GM21576 (cell line): ENCODE data around the gene STAB1.

ENCODE experiments used
- ATAC-seq: cut with Tn5 transposase; IDR thresholded peaks from one replicate; pipeline ENCODE4 v1.9.1; 2021; ENCODE audit warnings: mild to moderate bottlenecking, moderate library complexity; ENCODE audit not compliant: unreplicated experiment

STAB1 gene

DNA sequence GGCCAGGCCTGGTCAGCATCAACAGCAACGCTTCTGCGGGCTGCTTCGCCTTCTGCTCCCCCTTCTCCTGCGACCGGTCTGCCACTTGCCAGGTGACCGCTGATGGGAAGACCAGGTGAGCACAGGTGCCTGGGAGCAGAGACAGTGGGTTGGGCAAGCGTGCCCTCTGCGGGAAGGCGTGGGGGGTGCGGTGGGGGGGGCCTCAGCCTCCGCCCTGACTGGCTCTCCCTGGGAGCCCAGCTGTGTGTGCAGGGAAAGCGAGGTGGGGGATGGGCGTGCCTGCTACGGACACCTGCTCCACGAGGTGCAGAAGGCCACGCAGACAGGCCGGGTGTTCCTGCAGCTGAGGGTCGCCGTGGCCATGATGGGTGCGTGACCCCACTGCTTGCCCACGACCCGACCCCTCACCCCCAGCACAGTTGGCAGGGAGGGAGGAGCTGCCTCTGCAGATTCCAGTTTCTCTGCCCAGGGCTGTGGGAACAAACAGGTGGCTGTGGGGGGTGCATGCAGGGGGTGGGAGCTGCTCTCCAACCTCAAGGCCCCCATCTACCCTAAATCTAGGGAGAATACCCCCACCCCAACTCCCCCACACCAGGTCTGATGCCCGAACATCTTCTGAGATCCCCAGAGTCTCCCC, 8.8 kb downstream of the STAB1 start:
- ATAC-seq: no peak

DNA sequence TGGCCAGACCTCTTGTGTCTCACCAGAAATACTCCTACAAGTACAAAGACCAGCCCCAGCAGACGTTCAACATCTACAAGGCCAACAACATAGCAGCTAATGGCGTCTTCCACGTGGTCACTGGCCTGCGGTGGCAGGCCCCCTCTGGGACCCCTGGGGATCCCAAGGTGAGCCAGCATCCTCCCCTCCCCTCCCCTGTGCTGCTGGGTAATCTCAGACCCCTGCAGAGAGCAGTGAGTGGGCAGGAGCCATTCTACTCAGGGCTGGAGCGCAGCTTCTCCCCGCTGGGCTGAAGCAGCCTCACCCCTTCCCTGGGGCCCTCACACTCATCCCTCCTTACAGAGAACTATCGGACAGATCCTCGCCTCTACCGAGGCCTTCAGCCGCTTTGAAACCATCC, 9.8 kb downstream of the STAB1 start:
- ATAC-seq: no peak

- no peak for ATAC-seq
Measured at GRCh38 chr3:52506266-52506966, 11.3 kb downstream of the STAB1 start.

DNA sequence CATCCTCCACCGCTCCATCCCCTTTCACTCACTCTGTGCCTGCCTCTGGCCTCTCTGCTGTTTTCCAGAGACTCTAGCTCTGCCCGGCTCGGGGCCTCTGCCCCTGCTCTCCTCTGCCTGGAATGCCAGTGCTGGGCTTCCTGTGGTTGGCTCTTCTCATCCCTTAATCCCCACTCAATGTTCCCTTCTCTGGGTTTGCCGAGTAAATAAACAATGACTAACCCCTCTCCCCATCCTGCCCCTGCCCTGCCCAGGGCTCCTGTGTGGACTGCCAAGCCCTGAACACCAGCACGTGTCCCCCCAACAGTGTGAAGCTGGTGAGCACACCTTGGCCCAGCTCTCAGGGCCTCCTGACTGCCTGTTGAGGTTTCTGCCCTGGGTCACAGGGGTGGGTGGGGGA, 12.2 kb downstream of the STAB1 start:
- ATAC-seq: no peak

- ATAC-seq: no peak
Measured at GRCh38 chr3:52509753-52510328, 14.7 kb downstream of the STAB1 start.

GRCh38 chr3:52511509-52511908, 16.4 kb downstream of the STAB1 start:
- no peak for ATAC-seq

DNA sequence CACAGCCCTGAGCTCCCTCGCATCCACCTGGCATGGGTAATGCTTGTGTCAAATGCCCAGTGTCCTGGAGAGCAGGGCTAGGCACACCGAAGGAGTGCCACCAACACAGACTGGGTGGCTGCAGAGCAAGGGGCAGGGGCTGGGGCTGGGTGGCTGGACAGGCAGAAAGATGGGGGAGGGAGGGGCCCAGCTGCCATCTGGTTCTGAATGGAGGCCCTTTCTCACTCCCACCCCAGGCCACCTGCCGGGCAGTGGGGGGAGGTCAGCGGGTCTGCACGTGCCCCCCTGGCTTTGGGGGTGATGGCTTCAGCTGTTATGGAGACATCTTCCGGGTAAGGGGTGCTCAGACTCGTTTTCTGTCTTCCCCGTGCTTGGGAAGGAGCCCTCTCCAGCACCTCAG, 17.0 kb downstream of the STAB1 start:
- no peak for ATAC-seq

DNA sequence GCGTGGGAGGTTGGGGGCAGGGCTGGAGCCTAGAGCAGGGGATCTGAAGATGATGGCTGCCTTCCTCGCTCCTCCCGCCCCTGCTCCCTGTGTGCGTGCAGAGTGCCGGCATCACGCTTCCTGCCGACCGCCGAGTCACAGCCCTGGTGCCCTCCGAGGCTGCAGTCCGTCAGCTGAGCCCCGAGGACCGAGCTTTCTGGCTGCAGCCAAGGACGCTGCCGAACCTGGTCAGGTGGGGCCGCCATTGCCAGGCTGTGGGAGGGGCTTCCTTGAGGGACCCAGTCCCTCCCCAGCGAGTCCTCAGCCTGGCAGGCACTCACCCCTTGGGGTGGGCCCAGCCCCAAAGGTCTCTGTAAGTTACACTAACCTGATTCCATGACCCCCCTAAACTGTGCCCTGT, 17.6 kb downstream of the STAB1 start:
- ATAC-seq: no peak

GRCh38 chr3:52513281-52513680, 18.1 kb downstream of the STAB1 start:
- ATAC-seq: no peak

DNA sequence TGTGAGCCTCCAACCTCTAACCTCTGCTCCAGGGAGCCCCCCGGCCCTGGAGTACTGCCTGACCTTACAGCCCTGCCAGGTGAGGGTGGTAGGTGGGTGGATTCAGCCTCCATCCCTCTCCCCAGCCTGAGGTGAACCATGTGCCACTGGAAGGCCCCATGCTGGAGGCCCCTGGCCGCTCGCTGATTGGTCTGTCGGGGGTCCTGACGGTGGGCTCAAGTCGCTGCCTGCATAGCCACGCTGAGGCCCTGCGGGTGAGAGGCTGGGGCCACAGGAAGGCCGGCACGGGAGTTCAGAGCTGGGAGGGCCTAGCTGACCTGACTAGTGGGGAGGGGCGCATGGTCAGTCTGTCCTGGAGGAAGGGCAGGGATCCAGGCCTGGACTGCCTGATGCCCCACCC, 19.4 kb downstream of the STAB1 start:
- ATAC-seq: no peak

DNA sequence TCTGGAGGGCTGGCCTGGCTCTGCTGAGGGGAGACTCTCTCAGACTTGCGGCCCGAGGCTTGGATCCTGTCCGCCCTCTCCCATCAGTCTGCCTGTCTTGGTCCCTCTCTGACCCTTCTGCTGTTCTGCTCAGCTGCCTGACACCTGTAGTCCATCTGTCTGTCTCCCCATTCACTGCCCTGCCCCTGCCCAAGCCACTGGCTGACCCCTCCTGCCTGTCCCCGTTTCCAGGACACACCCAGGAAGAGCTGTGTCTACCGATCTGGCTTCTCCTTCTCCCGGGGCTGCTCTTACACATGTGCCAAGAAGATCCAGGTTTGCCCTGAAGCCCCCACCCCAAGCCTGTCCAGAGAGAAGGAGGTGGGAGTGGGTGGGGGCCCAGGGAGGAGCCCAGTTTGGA, 20.1 kb downstream of the STAB1 start:
- no peak for ATAC-seq

- no peak for ATAC-seq
Measured at GRCh38 chr3:52516509-52517195, 21.5 kb downstream of the STAB1 start.

DNA sequence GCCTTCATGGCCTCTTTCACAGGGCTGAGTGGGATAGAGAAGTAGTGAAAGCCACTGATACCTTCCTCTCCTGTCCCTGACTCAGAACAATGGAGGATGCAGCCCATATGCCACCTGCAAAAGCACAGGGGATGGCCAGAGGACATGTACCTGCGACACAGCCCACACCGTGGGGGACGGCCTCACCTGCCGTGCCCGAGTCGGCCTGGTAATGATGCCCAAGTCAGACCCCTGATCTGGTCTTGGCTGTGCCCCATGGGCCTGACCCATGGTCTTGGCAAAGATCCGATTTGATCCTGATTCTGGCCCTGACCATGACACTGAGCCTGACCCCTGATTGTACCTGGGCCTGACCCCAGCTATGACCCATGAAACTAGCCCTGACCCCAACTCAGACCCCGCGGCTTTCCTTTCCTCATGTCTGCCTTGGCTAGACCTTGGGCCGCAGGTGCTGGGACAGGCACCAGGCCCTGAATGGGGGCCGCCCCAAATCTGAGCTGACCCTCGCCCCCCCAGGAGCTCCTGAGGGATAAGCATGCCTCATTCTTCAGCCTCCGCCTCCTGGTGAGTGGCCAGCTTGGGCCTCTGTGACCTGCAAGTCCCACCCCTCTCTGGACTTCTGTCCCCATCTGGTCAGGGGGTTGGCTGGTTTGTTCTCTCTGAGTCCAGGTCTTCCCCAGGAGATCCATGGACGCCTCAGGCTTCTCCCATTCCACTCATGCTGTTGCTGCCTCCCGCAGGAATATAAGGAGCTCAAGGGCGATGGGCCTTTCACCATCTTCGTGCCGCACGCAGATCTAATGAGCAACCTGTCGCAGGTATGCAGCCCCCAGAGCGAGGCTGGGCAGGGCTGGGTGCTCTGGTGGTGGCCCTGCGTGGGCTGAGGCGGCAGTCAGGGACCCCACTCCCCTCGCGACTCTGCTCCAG, 22.9 kb downstream of the STAB1 start:
- ATAC-seq: no peak

- no peak for ATAC-seq
Measured at GRCh38 chr3:52518723-52519444, 23.7 kb downstream of the STAB1 start.

DNA sequence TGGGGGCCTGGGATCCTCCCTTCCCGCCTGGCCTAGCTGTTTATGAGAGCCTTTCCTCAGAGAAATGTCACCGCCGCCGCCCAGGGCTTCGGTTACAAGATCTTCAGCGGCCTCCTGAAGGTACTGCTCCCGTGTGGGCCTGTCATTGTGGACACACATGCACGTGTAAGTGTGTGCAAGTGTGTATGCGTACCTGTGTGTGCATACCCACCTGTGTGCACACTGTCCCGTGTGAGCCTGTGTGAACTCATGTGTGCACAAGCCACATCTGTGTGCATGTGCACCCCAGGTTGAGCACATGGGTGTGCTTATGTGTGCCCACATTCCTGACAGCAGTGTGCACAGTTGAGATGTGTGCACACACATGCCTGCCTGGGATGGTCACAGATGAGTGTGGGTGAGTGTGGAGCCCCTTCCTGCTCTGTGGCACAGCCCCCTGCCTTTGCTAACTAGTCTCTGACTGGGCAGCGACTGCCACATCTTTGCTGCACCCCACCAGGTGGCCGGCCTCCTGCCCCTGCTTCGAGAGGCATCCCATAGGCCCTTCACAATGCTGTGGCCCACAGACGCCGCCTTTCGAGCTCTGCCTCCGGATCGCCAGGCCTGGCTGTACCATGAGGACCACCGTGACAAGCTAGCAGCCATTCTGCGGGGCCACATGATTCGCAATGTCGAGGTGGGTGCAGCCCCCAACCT, 24.5 kb downstream of the STAB1 start:
- no peak for ATAC-seq

DNA sequence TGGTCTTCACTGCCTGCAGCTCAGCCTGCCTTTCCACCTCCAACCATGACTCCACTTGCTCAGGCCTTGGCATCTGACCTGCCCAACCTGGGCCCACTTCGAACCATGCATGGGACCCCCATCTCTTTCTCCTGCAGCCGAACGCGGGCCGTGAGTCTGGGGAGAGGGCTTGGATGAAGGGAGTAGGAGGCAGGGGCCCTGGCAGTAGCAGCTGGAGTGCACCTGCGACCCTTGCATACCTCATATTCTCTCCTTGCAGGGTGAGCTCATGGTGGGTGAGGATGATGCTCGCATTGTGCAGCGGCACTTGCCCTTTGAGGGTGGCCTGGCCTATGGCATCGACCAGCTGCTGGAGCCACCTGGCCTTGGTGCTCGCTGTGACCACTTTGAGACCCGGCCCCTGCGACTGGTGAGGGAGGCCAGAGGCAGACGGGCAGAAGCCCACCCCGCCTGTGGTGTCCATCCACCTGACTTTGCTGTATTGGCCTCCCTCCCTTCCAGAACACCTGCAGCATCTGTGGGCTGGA, 25.1 kb downstream of the STAB1 start:
- ATAC-seq: no peak

GRCh38 chr3:52520716-52521487, 25.8 kb downstream of the STAB1 start:
- ATAC-seq: no peak

GRCh38 chr3:52521488-52521824, 26.3 kb downstream of the STAB1 start:
- no peak for ATAC-seq
